Astrocyte of the spinal cord (primary cell): ENCODE measurements around the gene UGT2B7.

Experiments
- DNase-seq: peaks from one replicate; pipeline ENCODE4 v3.0.0; 2011; ENCODE audit warnings: low read depth, low spot score
- H3K4me3 ChIP-seq: 2 replicates; pipeline ENCODE4 v1.5.1; 2011; ENCODE audit warnings: low read depth, mild to moderate bottlenecking, low read length, moderate library complexity
- CTCF ChIP-seq: IDR thresholded peaks from 2 replicates; pipeline ENCODE4 v1.5.1; 2012; ENCODE audit warnings: low read depth, mild to moderate bottlenecking, low read length, inconsistent platforms
- in situ Hi-C: cut with HindIII; loops from 2 replicates; pipeline ENCODE4 v1.10.0; 2017; ENCODE audit warnings: low sequenced_read_pairs

Gene UGT2B7

GRCh38 chr4:69088473-69088872 lies 7.8 kb upstream of the UGT2B7 start:
- in situ Hi-C loops = no loop called here
- H3K4me3 ChIP-seq = no peak overlapping the region
- DNase-seq = no peak
- no peak for TF ChIP-seq CTCF

- no peak overlapping the region for H3K4me3 ChIP-seq
- DNase-seq = no peak
- in situ Hi-C loops = no loop called here
- no peak for TF ChIP-seq CTCF
Observed at GRCh38 chr4:69089388-69089787, 6.9 kb upstream of the UGT2B7 start.

GRCh38 chr4:69092190-69092589 lies 4.1 kb upstream of the UGT2B7 start:
- H3K4me3 ChIP-seq = no peak overlapping the region
- DNase-seq = peak; percentile 77
- no peak for TF ChIP-seq CTCF
- in situ Hi-C loops = no loop called here

- TF ChIP-seq CTCF = no peak
- in situ Hi-C loops = no loop called here
- no peak for DNase-seq
- H3K4me3 ChIP-seq = no peak overlapping the region
Observed at GRCh38 chr4:69092980-69093568, 3.2 kb upstream of the UGT2B7 start.

- no peak for DNase-seq
- in situ Hi-C loops = no loop called here
- no peak overlapping the region for H3K4me3 ChIP-seq
- TF ChIP-seq CTCF = no peak
Observed at GRCh38 chr4:69093681-69094080, 2.6 kb upstream of the UGT2B7 start.

- peak; percentile 76 for DNase-seq
- TF ChIP-seq CTCF = no peak
- in situ Hi-C loops = no loop called here
- H3K4me3 ChIP-seq = no peak overlapping the region
Observed at GRCh38 chr4:69095301-69095731, 958 bp upstream of the UGT2B7 start.

GRCh38 chr4:69096810-69097209 lies 536 bp downstream of the UGT2B7 start:
- in situ Hi-C loops = no loop called here
- TF ChIP-seq CTCF = no peak
- no peak for DNase-seq
- H3K4me3 ChIP-seq = no peak overlapping the region
